HepG2 (cell line): ENCODE data around the gene BMP2K. TPM values are rescaled to one million over a fixed set of nuclear protein-coding genes. Genes with fewer than 3 reads are reported as not detected.

Experiments used
- GATAD2A ChIP-seq: IDR thresholded peaks from 2 replicates; pipeline ENCODE4 v1.6.1; 2016
- RAD21 ChIP-seq: fragments of 450-650 bp; formaldehyde crosslinking; IDR thresholded peaks from 2 replicates; pipeline ENCODE4 v1.5.0; 2020; ENCODE audit warnings: mild to moderate bottlenecking
- U2AF2 ChIP-seq: fragments of 200-400 bp; formaldehyde crosslinking; IDR thresholded peaks from 2 replicates; pipeline ENCODE4 v1.6.1; 2017; ENCODE audit warnings: low read depth, mild to moderate bottlenecking, low read length
- ZKSCAN5 ChIP-seq: sonication (generic); formaldehyde crosslinking; IDR thresholded peaks from 2 replicates; pipeline ENCODE4 v1.5.1; 2020; ENCODE audit warnings: mild to moderate bottlenecking, missing genetic modification reagents
- polyA plus RNA-seq, 8 experiments: library from polyadenylated mRNA; depleted of rRNA in 3 of 8; stranded (reverse) in 7 of 8; unstranded in 1 of 8; fragments of >200 nt; fragmentation: Illumina TruSeq in 4 of 8; extraction: Trizol in 4 of 8; gene quantifications; 2 replicates each; pipeline versions ENCODE4 v1.2.1 to v1.2.3, GENCODE V29; 2011 to 2016; ENCODE audit warnings: low read depth in 4 of 8, missing spikeins in 1 of 8, mixed read lengths in 1 of 8; ENCODE audit not compliant: insufficient read depth in 1 of 8
- total RNA-seq, 5 experiments: library from RNA; depleted of rRNA; stranded (reverse); fragments of >200 nt; fragmentation: Illumina TruSeq; extraction: Trizol; gene quantifications; 2 replicates each; pipeline ENCODE4 v1.2.3, GENCODE V29; 2016; ENCODE audit warnings: low read depth in 1 of 5
- TF ChIP-seq, protein P1 (sequence below): sonication (generic); formaldehyde crosslinking; IDR thresholded peaks from one replicate; pipeline ENCODE4 v1.5.1; 2020; ENCODE audit warnings: mild to moderate bottlenecking, missing genetic modification reagents; ENCODE audit errors: not compliant biosample characterization
- TF ChIP-seq, protein P2 (sequence below): sonication (generic); formaldehyde crosslinking; IDR thresholded peaks from 2 replicates; pipeline ENCODE4 v1.4.0; 2020; ENCODE audit warnings: missing genetic modification reagents
- TF ChIP-seq, protein P3 (sequence below): sonication (generic); formaldehyde crosslinking; IDR thresholded peaks from 2 replicates; pipeline ENCODE4 v1.4.0; 2020; ENCODE audit warnings: missing genetic modification reagents, borderline replicate concordance

The BMP2K gene
- total and polyA plus RNA-seq, 2 of the 13 experiments (the other 11 are each of a cell fraction or from before 2014, with no cell fraction given) = 8.6 to 15.2 TPM

DNA sequence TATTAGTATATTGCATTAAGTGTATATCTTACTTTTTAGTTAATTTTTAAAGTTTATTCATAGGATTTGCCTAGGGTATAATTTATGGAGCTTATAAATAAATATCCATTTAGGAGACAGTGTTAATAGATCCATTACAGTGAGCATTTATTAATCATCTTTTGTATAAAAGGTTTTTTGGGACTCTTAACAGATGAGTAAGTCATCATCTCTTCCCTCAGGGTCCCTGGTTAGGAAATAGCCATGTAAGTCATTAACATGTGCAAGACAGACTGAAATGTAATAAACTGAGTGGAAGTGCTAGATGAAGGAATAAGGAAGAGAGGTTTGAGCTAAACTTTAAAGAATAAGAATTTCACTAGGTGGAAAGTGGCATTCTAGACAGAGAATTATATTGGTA lies 93.9 kb downstream of the BMP2K start (continued):
- TF ChIP-seq, protein P1, sequence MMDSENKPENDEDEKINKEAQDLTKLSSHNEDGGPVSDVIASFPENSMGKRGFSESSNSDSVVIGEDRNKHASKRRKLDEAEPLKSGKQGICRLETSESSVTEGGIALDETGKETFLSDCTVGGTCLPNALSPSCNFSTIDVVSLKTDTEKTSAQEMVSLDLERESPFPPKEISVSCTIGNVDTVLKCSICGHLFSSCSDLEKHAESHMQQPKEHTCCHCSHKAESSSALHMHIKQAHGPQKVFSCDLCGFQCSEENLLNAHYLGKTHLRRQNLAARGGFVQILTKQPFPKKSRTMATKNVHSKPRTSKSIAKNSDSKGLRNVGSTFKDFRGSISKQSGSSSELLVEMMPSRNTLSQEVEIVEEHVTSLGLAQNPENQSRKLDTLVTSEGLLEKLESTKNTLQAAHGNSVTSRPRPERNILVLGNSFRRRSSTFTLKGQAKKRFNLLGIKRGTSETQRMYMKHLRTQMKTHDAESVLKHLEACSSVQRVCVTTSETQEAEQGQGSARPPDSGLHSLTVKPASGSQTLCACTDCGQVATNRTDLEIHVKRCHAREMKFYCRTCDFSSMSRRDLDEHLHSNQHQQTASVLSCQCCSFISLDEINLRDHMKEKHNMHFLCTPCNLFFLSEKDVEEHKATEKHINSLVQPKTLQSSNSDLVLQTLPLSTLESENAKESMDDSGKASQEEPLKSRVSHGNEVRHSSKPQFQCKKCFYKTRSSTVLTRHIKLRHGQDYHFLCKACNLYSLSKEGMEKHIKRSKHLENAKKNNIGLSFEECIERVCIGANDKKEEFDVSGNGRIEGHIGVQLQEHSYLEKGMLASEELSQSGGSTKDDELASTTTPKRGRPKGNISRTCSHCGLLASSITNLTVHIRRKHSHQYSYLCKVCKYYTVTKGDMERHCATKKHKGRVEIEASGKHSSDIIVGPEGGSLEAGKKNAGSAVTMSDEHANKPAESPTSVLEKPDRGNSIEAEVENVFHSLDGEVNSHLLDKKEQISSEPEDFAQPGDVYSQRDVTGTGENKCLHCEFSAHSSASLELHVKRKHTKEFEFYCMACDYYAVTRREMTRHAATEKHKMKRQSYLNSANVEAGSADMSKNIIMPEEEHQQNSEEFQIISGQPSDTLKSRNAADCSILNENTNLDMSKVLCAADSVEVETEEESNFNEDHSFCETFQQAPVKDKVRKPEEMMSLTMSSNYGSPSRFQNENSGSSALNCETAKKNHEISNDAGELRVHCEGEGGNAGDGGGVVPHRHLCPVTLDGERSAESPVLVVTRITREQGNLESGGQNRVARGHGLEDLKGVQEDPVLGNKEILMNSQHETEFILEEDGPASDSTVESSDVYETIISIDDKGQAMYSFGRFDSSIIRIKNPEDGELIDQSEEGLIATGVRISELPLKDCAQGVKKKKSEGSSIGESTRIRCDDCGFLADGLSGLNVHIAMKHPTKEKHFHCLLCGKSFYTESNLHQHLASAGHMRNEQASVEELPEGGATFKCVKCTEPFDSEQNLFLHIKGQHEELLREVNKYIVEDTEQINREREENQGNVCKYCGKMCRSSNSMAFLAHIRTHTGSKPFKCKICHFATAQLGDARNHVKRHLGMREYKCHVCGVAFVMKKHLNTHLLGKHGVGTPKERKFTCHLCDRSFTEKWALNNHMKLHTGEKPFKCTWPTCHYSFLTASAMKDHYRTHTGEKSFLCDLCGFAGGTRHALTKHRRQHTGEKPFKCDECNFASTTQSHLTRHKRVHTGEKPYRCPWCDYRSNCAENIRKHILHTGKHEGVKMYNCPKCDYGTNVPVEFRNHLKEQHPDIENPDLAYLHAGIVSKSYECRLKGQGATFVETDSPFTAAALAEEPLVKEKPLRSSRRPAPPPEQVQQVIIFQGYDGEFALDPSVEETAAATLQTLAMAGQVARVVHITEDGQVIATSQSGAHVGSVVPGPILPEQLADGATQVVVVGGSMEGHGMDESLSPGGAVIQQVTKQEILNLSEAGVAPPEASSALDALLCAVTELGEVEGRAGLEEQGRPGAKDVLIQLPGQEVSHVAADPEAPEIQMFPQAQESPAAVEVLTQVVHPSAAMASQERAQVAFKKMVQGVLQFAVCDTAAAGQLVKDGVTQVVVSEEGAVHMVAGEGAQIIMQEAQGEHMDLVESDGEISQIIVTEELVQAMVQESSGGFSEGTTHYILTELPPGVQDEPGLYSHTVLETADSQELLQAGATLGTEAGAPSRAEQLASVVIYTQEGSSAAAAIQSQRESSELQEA (CRISPR knock-in tag) = no peak
- no peak for TF ChIP-seq U2AF2
- TF ChIP-seq, protein P2, sequence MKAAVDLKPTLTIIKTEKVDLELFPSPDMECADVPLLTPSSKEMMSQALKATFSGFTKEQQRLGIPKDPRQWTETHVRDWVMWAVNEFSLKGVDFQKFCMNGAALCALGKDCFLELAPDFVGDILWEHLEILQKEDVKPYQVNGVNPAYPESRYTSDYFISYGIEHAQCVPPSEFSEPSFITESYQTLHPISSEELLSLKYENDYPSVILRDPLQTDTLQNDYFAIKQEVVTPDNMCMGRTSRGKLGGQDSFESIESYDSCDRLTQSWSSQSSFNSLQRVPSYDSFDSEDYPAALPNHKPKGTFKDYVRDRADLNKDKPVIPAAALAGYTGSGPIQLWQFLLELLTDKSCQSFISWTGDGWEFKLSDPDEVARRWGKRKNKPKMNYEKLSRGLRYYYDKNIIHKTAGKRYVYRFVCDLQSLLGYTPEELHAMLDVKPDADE (CRISPR knock-in tag) = no peak
- TF ChIP-seq RAD21 = no peak
- no peak for TF ChIP-seq ZKSCAN5 (CRISPR knock-in tag)
- no peak for TF ChIP-seq GATAD2A
- TF ChIP-seq, protein P3, sequence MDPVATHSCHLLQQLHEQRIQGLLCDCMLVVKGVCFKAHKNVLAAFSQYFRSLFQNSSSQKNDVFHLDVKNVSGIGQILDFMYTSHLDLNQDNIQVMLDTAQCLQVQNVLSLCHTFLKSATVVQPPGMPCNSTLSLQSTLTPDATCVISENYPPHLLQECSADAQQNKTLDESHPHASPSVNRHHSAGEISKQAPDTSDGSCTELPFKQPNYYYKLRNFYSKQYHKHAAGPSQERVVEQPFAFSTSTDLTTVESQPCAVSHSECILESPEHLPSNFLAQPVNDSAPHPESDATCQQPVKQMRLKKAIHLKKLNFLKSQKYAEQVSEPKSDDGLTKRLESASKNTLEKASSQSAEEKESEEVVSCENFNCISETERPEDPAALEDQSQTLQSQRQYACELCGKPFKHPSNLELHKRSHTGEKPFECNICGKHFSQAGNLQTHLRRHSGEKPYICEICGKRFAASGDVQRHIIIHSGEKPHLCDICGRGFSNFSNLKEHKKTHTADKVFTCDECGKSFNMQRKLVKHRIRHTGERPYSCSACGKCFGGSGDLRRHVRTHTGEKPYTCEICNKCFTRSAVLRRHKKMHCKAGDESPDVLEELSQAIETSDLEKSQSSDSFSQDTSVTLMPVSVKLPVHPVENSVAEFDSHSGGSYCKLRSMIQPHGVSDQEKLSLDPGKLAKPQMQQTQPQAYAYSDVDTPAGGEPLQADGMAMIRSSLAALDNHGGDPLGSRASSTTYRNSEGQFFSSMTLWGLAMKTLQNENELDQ (CRISPR knock-in tag) = no peak
